Vagina (tissue), 2 donors: ENCODE data around the gene ADCY1. TPM values are rescaled to one million over a fixed set of nuclear protein-coding genes. Genes with fewer than 3 reads are reported as not detected.

Experiments used
- DNase-seq, 2 donors: peaks; one replicate each; pipeline ENCODE4 v3.0.0-alpha.2; 2017; ENCODE audit errors: extremely low spot score in 2 of 2
- H3K27ac ChIP-seq: fragments of 200-600 bp; sonication (generic); one replicate; pipeline ENCODE4 v1.5.1; 2019
- H3K27me3 ChIP-seq: fragments of 200-600 bp; sonication (generic); one replicate; pipeline ENCODE4 v1.5.1; 2019
- H3K36me3 ChIP-seq, 2 donors: fragments of 200-600 bp; sonication (generic); one replicate each; pipeline ENCODE4 v1.5.1; 2017 to 2019
- H3K4me1 ChIP-seq: fragments of 200-600 bp; sonication (generic); one replicate; pipeline ENCODE4 v1.5.1; 2019
- H3K4me3 ChIP-seq, 2 donors: fragments of 200-600 bp; sonication (generic); 1 replicate in 1 of 2; 2 replicates in 1 of 2; pipeline ENCODE4 v1.5.1; 2016 to 2019
- H3K9me3 ChIP-seq: fragments of 200-600 bp; sonication (generic); one replicate; pipeline ENCODE4 v1.5.1; 2019
- POLR2A ChIP-seq, 2 donors: fragments of 450-650 bp; IDR thresholded peaks; one replicate each; pipeline ENCODE4 v1.6.1; 2017; ENCODE audit warnings: antibody characterized with exemption in 2 of 2, mild to moderate bottlenecking in 2 of 2, moderate library complexity in 2 of 2
- POLR2AphosphoS5 ChIP-seq, 2 donors: sonication (generic); formaldehyde crosslinking; IDR thresholded peaks; one replicate each; pipeline ENCODE4 v1.9.0; 2017; ENCODE audit warnings: antibody characterized with exemption in 2 of 2, mild to moderate bottlenecking in 2 of 2, low read depth in 1 of 2; ENCODE audit not compliant: insufficient read depth in 1 of 2
- intact Hi-C: fragments of 100-400 bp; cut with DNase I; formaldehyde crosslinking; loops from one replicate; pipeline ENCODE4 v1.15.1; 2023
- total RNA-seq: library from RNA; depleted of rRNA; stranded (reverse); fragments of >200 nt; gene quantifications from one replicate; pipeline ENCODE4 v1.2.3, GENCODE V29; 2016
- TF ChIP-seq, protein P1 (sequence below), 3 experiments: fragments of 450-650 bp in 2 of 3; fragments of 200-600 bp in 1 of 3; sonication (generic) in 1 of 3; IDR thresholded peaks; one replicate each; pipeline ENCODE4 v1.5.1; 2017 to 2019; ENCODE audit warnings: antibody characterized with exemption in 3 of 3, mild to moderate bottlenecking in 2 of 3, moderate library complexity in 2 of 3

Gene ADCY1
- total RNA-seq, 1 donor from 2014 or later = 2.5 TPM

DNA sequence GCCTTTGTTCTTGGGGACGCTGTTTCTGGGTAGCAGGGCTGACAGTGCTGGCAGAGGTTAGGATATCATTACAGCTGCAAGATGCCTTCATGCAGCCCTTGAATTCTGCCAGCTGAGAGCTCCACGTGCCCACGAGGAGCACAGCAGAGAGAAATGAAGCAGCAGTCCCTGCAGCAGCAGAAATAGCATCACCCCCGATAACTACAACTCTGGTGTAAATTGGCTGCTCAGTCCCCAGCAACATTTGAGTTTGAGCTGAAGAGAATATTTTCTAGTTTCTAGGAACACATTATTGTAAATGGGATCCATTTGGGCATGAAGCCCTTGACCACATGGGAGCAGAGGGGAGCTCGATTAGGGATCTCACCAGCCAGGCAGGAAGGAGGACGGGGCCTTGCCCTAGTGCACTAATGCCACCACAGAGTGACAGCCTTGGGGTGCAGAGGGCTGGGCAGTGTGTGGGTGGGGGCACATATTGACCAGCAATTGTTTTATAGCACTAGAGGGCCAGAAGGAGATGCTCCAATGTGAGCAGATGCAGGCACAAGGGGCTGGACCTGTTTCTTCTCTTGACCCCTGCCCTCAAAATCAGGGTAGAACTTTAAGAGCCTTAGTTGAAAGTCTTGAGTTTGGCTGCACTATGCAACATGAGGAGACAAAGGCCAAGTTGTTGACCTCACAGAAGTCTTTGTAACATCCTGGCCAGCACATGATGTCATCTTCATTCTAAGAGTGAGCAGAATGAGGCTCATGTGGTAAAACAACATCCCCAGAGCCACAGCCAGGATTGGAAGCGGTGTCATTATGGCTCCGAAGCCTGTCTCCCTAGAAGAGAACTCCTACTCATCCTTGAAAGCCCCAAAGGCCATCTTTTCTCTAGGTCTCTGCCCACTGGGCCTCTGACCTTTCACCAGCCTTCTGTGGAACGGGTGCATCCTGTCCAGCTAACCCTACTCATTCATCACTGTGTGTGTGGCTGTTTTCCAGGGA lies 52.6 kb downstream of the ADCY1 start:
- Histone ChIP-seq H3K27me3 (no peaks in the 10 kb centered on the region), H3K4me1 (no peaks in the 10 kb centered on the region), H3K27ac (no peak overlapping the region), H3K9me3 (no peaks in the 10 kb centered on the region), H3K36me3 (no peaks in the 10 kb centered on the region), H3K4me3 (no peak overlapping the region)
- TF ChIP-seq, protein P1, sequence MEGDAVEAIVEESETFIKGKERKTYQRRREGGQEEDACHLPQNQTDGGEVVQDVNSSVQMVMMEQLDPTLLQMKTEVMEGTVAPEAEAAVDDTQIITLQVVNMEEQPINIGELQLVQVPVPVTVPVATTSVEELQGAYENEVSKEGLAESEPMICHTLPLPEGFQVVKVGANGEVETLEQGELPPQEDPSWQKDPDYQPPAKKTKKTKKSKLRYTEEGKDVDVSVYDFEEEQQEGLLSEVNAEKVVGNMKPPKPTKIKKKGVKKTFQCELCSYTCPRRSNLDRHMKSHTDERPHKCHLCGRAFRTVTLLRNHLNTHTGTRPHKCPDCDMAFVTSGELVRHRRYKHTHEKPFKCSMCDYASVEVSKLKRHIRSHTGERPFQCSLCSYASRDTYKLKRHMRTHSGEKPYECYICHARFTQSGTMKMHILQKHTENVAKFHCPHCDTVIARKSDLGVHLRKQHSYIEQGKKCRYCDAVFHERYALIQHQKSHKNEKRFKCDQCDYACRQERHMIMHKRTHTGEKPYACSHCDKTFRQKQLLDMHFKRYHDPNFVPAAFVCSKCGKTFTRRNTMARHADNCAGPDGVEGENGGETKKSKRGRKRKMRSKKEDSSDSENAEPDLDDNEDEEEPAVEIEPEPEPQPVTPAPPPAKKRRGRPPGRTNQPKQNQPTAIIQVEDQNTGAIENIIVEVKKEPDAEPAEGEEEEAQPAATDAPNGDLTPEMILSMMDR (IDR thresholded peaks at IDR 0.05) = no peak
- TF ChIP-seq POLR2A (IDR thresholded peaks at IDR 0.05) (no peak), POLR2AphosphoS5 (IDR thresholded peaks at IDR 0.05; ENCODE audit: insufficient read depth in 1 of 2, low read depth in 1 of 2) (no peak)
- intact Hi-C loops = no loop called here
- peak in 1 of 2 donors; percentile 79 for DNase-seq

DNA sequence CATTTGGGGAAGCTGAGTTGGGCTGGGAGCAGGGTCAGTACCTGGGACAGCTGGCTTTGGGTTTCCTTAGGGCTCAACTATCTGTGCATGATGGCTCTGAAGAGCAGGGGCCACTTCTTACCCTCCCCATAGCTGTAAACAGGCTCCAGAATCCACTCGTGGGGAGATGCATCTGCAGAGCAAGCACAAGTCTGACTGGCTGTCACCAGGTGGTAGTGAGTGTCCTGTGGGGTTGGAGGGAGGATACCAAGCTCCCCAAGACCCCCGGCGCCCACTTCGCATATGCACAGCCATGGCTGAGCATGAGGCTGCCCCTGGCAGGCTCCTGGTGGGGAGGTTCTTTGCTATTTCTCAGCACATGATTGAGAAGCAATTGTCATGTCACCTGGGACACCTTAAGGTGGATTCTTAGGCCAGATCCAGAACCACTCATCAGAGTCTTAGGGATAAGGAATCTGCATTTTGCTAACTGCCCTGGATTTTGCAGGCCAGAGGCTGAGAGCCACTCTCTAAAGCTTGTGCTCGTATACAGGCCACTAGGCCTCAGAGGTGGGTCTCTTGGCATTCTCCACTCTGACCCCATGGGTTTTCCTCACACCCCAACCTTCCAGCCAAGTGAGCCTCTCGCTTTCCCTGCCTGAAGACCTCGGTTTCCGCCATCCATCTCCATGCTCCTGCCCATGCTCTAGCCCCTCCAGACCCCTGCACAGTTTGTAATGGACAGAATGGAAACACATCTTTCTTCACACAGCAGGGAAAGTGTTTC lies 53.7 kb downstream of the ADCY1 start:
- TF ChIP-seq, protein P1 (IDR thresholded peaks at IDR 0.05) = no peak
- TF ChIP-seq POLR2AphosphoS5 (IDR thresholded peaks at IDR 0.05; ENCODE audit: insufficient read depth in 1 of 2, low read depth in 1 of 2) (no peak), POLR2A (IDR thresholded peaks at IDR 0.05) (no peak)
- no peaks in the 10 kb centered on the region for H3K9me3 ChIP-seq
- no peaks in the 10 kb centered on the region for H3K36me3 ChIP-seq
- no peak overlapping the region for H3K4me3 ChIP-seq
- H3K27me3 ChIP-seq = no peaks in the 10 kb centered on the region
- no peak overlapping the region for H3K27ac ChIP-seq
- intact Hi-C loops = no loop called here
- no peaks in the 10 kb centered on the region for H3K4me1 ChIP-seq
- peak in 1 of 2 donors; percentile 67 for DNase-seq

DNA sequence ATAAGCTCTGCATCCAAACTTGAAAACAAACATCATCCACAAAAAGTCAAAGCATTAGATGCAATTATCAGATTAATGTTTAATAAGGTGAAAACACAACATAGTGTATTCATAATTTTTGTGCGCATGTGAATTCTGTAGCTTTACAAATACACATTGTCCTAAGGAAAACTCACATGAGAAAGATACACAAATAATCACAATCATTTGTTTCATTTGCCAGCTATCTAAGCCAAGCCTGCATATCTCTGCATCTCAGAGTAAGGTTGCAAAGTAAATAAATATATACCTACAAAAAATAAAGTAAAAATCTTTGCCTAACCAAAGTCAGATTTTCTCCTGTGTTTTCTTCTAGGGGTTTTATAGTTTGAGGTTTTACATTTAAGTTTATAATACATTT lies 57.4 kb downstream of the ADCY1 start:
- Histone ChIP-seq H3K36me3 (no peaks in the 10 kb centered on the region), H3K4me1 (no peaks in the 10 kb centered on the region), H3K9me3 (no peaks in the 10 kb centered on the region), H3K27ac (no peak overlapping the region), H3K27me3 (no peaks in the 10 kb centered on the region), H3K4me3 (no peak overlapping the region)
- DNase-seq = no peak
- TF ChIP-seq, protein P1 (IDR thresholded peaks at IDR 0.05) = no peak
- TF ChIP-seq POLR2AphosphoS5 (IDR thresholded peaks at IDR 0.05; ENCODE audit: insufficient read depth in 1 of 2, low read depth in 1 of 2) = no peak
- no peak for TF ChIP-seq POLR2A (IDR thresholded peaks at IDR 0.05)
- intact Hi-C loops = no loop called here

DNA sequence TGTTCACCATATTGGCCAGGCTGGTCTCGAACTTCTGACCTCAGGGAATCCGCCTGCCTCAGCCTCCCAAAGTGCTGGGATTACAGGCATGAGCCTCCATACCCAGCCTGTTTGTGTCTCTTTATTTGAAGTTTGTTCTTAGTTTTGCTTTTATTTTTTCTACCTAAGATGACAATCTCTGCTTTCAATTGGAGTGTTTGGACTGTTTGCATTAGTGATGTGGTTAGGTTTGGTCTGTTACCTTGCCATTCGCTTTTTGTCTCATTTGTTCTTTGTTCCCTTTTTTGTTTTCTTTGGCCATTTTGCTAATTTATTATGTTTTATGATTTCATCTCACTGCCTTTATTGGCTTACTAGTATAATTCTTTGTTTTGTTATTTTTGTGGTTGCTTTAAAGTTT lies 62.6 kb downstream of the ADCY1 start:
- no peak for TF ChIP-seq POLR2AphosphoS5 (IDR thresholded peaks at IDR 0.05; ENCODE audit: insufficient read depth in 1 of 2, low read depth in 1 of 2)
- no peak for TF ChIP-seq POLR2A (IDR thresholded peaks at IDR 0.05)
- TF ChIP-seq, protein P1 (IDR thresholded peaks at IDR 0.05) = no peak
- no peaks in the 10 kb centered on the region for H3K4me1 ChIP-seq
- no peaks in the 10 kb centered on the region for H3K9me3 ChIP-seq
- no peak overlapping the region for H3K4me3 ChIP-seq
- no peak overlapping the region for H3K27ac ChIP-seq
- intact Hi-C loops = no loop called here
- no peaks in the 10 kb centered on the region for H3K27me3 ChIP-seq
- no peaks in the 10 kb centered on the region for H3K36me3 ChIP-seq
- DNase-seq = no peak
